ENCODE measurements around the gene TEX10.

The TEX10 gene

DNA sequence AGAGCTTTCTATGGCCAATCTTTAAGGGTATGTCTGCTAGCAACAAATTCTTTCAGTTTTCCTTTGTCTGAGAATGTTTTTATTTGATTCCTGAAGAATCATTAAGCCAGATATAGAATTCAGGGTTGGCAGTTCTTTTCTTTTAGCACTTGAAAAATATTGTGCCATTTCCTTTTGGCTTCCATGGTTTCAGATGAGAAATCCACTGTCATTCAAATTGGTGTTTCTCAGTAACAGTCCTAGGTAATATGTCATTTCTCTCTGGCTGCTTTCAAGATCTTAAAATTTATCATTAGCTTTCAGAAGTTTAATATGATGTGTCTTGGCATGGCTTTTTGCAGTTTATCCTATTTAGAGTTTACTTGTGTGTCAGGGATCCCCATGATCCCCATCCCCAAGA lies 67.7 kb downstream of the TEX10 start:
- TF ChIP-seq POLR2A (IDR thresholded peaks at IDR 0.05; ENCODE audit: low read depth, low read length), result no peak
- DNase-seq (ENCODE audit: insufficient read length, low spot score) (no peak), FAIRE-seq (peak; percentile 55)

DNA sequence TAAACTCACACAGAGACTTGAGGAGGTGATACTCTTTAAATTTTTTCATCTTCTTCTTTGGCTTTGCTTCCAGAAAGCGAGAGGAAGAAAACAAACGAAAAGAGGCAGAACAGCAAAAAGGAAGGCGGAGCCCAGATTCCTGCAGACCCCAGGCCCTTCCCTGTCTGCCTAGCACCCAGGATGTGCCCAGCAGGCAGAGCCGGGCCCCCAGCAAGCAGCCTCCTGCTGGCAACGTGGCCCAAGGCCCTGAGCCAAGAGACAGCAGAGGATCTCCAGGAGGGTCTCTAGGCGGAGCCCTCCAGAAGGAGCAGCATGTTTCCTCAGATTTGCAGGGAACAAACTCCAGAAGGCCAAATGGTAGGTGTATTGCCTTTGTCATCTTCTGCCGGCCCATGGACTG lies 68.5 kb downstream of the TEX10 start:
- no peak for FAIRE-seq
- no peak for DNase-seq (ENCODE audit: insufficient read length, low spot score)
- TF ChIP-seq POLR2A (IDR thresholded peaks at IDR 0.05; ENCODE audit: low read depth, low read length), result no peak

DNA sequence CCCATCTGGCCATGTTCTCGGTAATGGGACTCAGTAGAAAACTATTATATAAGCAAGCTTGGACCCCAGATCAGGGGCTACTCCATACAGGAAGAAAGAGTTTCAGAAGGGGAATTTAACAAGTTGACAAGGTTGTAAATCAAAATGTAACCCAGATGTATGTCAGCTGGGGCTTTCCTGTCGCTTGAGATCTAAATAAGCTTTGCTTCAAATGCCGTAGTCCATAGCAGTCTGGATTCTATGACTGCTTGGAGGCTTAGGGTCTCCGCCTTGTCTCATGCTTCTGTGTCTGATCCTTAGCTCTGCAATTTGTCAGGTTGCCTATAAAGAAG lies 70.4 kb downstream of the TEX10 start:
- FAIRE-seq, result no peak
- DNase-seq (ENCODE audit: insufficient read length, low spot score), result no peak
- TF ChIP-seq POLR2A (IDR thresholded peaks at IDR 0.05; ENCODE audit: low read depth, low read length), result no peak

DNA sequence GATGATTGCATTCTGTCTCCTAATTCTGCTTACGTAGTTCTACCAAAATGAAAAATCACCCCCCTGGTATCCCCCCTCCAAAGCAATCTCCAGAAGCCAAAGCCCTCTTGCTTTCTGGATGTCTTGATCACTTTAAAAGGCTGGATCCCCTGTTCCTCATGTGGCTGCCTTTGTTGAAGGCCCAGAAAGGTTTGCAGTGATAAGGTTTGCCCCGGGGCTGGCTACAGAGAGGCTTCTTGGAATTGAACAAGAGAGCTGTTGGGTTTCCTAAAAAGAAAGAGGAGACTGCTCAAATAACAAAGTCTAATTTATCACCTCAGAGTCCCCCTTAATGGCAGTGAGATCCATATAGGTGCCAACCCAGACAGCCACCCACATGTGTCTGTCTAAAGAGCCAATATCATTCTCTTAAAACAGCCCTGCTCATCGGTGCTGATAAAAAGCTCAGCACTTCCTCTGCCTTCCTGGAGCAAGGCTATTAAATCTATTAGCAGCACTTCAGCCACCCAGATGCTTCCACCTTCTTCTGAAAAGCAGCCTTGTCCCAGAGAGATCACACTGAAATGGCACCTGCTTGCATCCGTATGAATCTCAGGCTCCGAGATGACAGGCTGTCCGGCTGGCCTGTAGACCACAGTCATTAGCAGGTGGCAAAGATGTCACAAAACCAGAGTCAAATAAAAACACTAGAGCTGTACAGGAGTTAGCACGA lies 70.9 kb downstream of the TEX10 start:
- DNase-seq (ENCODE audit: insufficient read length, low spot score) (no peak), FAIRE-seq (no peak)
- no peak for TF ChIP-seq POLR2A (IDR thresholded peaks at IDR 0.05; ENCODE audit: low read depth, low read length)

DNA sequence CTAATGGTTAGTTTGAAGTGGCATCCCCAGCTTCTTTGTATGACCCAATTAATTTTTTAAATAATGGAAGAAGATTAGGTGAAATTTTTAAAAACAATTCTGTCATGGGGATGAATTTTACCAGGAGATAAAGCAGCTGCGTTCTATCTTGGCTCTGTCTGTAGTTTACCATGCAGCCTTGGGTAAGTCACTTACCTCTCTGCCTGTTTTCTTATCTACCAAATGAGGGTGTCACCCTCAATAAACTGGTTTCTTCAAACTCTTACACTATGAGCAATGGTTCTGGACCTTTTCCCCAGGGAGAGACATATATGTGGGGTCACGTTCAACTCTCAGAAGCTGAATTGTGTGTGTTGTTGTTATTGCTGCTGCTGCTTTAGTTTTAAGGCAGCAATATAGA lies 71.7 kb downstream of the TEX10 start:
- DNase-seq (ENCODE audit: insufficient read length, low spot score) (no peak), FAIRE-seq (no peak)
- TF ChIP-seq POLR2A (IDR thresholded peaks at IDR 0.05; ENCODE audit: low read depth, low read length), result no peak

DNA sequence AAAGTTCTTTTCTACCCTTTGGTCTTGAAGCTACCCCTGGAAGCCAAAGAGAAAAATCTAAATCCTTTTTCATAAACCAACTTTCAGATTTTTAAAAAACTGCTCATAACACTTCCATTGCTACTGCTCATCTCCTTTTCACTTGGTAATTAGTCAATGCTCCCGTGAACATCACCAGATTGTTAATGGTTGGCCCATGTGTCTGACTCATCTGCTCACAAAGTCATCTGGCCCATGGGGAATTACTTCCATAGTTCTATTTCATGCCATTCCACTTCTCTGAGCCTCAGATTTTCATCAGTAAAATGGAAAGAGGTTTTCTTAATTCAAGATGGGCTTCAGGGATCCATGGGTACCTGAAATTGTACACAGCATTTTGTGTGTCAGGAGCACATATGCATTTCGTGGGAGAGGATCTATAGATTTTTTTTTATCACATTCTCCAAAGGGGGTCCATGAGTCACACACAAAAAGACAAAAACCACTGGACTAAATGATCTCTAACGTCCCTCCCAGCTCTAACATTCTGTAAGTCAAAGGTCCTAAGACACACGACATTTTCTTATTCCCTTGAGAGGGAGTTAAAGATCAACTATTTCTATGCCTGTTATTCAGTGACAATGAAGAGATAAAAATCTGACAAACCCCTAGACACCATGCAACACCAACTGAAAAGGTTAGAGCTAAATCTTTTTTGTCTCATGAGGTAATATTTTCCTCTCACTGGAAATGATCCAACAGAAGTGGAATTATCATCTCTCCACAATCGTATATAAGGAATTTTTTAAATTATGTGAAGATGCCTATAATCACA lies 75.4 kb downstream of the TEX10 start:
- DNase-seq (ENCODE audit: insufficient read length, low spot score) (peak; percentile 23), FAIRE-seq (peak; percentile 85)
- TF ChIP-seq POLR2A (IDR thresholded peaks at IDR 0.05; ENCODE audit: low read depth, low read length), result no peak

GRCh38 chr9:100269656-100270055 lies 83.1 kb downstream of the TEX10 start:
- DNase-seq (ENCODE audit: insufficient read length, low spot score), result no peak
- peak; percentile 55 for FAIRE-seq
- no peak for TF ChIP-seq POLR2A (IDR thresholded peaks at IDR 0.05; ENCODE audit: low read depth, low read length)

- DNase-seq (ENCODE audit: insufficient read length, low spot score) (no peak), FAIRE-seq (no peak)
- TF ChIP-seq POLR2A (IDR thresholded peaks at IDR 0.05; ENCODE audit: low read depth, low read length), result no peak
Observed at GRCh38 chr9:100268271-100268670, 84.5 kb downstream of the TEX10 start.

GRCh38 chr9:100267211-100267610 lies 85.5 kb downstream of the TEX10 start:
- DNase-seq (ENCODE audit: insufficient read length, low spot score) (no peak), FAIRE-seq (peak; percentile 96)
- no peak for TF ChIP-seq POLR2A (IDR thresholded peaks at IDR 0.05; ENCODE audit: low read depth, low read length)

All from H54 (cell line).